Measurements from ENCODE around the gene TTC23.

The TTC23 gene

DNA sequence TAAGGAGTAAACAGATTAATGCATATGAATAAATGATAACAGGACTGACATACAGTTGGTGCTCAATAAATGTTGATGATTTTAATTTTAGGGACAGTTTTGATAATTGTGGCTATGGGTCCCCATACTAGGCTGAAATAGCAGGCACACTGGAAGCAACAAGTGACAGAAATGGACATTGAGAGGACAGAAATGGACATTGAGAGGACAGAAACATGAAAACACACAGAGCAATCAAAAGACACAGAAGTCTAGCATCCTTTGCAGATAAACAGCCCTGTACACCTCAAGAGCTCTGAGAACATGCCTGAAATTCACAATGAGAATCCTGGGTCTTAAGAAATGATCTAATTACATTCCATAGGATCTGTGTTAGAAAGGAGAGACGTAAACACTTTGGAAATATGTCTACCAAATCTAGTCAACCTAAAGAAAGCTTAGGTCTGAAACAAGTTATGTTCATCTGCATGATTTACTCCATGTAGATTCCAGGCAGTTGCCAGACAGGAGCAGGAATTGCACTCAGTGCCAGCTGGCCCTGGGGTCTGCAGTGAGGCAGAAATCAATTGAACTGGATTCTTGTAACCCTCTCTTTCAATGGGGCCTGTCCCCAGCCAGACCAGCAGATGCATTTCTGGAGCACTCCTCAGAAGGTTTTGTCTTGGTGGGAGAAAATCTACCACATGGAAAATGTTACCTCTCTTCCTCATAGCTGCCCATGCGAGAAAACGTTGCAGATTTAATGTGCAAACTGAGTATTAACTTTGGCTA lies 84.2 kb downstream of the TTC23 start:
- no peak for DNase-seq (ENCODE audit: low spot score)

DNA sequence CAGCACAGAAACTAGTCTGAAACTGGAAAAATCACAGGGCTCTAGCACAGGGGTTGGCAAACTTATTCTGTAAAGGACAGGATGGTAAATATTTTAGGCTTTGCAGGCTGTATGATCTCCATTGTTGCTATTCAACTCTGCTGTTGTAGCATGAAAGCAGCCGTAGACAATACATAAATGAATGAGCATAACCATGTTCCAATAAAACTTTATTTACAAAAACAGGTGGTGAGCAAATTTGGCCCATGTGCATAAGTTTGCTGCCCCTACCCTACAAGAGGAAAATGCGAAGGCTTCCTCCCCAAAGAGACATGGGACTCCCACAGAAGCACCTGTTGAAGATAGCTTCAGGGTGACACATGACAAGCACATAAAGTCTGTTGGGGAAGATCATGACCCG lies 85.3 kb downstream of the TTC23 start:
- no peak for DNase-seq (ENCODE audit: low spot score)

GRCh38 chr15:99163271-99164062 lies 85.9 kb downstream of the TTC23 start:
- DNase-seq (ENCODE audit: low spot score), result no peak

DNA sequence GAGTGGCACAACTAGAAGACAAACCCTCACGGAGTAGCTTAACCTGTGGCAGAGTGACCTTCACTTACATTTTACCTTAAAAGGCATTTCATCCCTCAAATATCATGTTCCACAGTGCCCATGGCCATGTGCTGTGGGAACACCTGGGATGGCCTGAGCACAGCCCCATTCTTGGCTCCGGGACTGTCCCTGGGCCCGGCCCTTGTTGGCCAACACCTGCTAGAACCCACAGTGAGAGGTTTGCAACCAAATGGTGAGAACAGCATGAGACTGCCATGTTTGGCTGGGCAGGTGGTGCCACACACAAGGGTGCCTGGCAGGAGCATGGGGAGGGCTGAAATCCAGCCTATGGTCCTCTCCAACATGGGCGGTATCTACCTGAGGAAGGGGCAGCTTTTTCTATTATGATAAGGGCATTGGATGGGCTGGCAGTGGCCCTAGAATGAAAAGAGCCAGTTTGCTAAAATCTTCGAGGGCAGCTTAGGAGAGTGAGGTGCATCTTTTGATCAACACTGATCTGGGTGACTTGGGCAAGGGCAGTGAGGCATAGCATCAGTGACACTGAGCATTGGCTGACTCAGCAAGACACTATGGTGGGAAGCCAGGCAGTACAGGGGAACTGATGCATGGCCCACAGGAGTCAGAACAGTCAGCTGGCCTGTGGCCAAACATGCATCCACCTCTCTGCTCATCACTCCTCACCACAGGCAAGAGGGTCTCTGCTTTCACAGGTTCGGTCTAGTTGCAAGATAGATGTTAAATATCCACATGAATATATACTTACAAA lies 90.6 kb downstream of the TTC23 start:
- DNase-seq (ENCODE audit: low spot score), result no peak

- no peak for DNase-seq (ENCODE audit: low spot score)
These were observed 91.9 kb downstream of the TTC23 start for GRCh38 chr15:99157456-99157855.

GRCh38 chr15:99155961-99156443 lies 93.4 kb downstream of the TTC23 start:
- DNase-seq (ENCODE audit: low spot score), result no peak

- DNase-seq (ENCODE audit: low spot score), result no peak
These were observed 95.1 kb downstream of the TTC23 start for GRCh38 chr15:99154271-99154670.

GRCh38 chr15:99153026-99153535 lies 96.3 kb downstream of the TTC23 start:
- no peak for DNase-seq (ENCODE audit: low spot score)

DNA sequence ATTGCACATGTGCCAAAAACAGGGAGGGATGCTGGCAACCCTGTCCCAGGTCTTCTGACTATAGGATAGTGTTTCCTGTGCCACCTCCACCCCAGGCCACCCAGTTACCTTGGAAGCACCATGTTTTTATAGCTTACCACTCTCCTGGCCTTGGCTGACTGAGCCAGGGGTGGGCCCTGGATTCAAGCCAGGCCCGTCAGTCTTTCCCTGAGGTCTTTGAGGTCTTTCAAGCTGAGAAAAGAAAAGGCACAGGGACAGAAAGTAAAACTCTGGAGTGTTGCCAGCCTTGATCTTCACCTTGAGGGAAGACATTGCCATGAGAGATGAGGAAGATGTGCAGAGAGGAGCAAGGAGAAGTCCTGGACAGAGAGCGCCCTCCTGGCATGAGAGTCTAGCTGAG lies 98.2 kb downstream of the TTC23 start:
- DNase-seq (ENCODE audit: low spot score), result no peak

DNA sequence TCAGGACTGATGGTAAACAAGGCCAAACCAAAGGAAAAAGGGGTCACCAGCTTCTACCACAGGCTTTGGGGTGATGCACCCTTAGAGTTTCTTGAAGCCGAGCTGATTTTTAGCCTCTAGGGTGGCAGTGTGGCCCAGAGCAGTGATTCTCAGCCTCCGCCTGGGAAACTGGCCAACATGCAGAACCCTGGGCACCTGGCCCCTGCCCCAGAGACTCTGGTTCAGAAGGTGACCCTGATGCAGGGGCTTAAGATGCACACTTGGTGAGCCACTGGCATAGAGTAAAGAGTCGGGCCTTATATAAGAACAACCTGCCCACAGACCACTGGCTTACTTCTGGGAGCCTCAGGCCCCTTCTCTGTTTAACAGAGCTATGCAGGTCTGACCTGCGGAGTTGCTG lies 100.0 kb downstream of the TTC23 start:
- no peak for DNase-seq (ENCODE audit: low spot score)

GRCh38 chr15:99148851-99149276 lies 100.5 kb downstream of the TTC23 start:
- DNase-seq (ENCODE audit: low spot score), result no peak

- no peak for DNase-seq (ENCODE audit: low spot score)
These were observed 102.7 kb downstream of the TTC23 start for GRCh38 chr15:99146661-99147060.

DNA sequence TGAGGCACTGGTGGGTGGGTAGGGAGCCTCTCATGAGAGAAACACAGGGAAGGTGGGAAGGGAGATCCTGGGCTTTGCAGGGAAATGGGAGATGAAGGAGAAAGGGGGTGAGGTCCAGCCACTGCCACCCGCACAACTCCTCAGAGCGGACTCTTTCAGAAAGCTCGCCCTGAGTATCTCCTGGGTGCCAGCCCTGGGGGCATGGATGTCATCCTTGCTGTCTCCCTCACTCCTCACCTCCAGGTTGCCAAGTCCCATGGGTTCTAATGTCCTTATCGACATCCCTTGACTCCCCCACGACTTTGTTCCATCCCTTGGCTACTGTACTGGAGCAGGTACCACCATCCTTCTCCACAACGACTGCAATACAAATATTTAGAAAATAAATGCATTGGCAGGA lies 103.6 kb downstream of the TTC23 start:
- no peak for DNase-seq (ENCODE audit: low spot score)

GRCh38 chr15:99145005-99145404 lies 104.4 kb downstream of the TTC23 start:
- no peak for DNase-seq (ENCODE audit: low spot score)

DNA sequence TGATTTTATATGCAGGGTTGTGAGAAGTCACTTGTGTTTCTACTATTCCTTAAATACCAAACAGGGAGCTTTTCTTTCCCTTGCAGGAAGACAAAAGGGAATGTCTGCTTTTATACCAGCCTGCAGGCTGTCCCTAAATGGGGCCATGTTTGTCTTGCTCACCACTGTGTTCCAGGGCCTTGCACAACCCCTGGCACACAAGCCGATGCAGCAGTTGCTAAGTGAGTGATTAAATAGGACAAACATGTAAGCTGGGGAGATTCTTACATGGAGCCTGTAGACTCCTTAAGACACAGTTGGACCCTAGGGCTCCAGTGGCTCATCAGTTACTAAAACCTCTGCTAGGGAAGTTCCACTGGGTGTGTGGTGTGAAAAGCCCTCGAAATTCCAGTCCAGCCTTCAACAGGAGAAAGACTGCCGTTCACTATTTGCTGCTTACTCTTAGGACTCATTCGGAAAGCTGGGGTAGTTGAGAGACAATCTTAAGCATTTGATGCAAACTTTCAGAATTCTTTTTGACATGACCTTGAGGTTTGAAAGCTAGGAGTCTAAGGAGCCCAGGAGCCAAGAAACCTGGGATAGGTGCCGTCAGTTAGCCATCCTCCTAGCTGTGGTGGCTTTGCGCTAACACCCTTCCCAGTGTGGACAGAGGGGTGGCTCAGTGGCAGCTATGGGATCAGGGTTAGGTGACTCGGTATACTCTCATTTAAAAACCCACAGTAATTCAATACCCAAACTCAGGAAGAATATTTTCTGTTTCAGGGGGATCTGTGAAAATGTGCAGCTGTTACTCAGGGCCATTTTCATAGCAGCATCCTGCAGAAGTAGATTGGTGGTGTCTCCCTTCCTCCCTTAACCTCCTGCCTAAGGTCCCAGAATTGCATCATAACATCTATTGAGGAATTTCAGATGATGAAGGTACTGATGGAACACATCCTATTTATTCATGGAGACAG lies 105.4 kb downstream of the TTC23 start:
- DNase-seq (ENCODE audit: low spot score), result no peak

DNA sequence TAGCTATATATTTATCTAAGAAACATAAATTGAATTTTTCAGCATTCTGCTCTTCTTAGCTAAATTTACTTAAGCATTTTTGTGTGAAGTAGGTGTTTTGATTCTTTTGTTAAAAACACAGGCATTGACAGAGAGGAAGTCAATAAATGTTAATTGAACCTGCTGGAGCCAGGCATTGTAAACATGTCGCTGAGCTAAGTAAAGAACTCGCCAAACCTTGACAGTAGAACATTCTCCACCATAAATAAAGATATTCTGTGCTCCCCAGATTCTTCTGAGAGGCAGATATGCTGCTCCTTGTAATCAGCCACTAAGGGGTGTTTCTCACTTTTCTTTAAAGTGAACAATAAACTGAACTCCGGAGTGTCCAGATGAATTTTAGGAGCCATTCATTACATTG lies 106.1 kb downstream of the TTC23 start:
- no peak for DNase-seq (ENCODE audit: low spot score)

DNA sequence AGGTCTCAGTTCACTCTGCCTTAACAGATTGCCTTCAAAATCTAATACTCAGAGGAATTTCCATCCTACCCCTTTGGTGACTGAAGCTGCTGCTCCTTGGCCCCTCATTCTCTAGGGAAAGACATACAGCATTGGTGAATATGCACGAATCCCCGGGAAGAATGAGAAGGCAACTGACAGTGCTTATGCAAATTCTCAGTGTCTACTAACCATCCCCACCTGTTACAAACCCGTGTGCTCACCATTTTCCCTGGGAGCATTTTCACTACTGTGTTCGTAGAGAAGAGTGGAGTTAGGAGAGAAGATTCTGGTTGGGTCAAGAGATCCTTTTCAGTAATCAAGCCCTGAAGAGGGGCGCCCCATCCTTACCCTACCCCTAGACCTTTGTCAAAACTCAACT lies 106.8 kb downstream of the TTC23 start:
- no peak for DNase-seq (ENCODE audit: low spot score)

DNA sequence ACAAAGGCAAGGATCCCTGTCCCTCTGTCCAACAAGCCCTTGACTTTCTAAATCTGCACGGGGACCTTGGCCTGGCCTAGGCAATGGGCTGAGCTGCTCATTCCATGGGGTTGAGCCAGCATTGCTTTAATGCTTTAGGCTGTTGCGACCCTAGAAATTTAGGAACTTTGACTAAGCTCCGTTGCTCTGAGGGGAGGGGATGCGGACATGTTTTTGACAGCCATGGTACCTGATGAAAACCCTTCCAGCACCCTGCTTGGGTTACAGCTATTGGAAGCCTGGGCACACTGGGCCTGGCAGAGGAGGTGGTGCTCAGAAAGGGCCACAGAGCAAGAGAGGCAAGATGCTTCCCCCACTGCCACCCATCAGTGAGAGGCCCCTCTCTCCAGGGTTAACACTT lies 107.4 kb downstream of the TTC23 start:
- no peak for DNase-seq (ENCODE audit: low spot score)

DNA sequence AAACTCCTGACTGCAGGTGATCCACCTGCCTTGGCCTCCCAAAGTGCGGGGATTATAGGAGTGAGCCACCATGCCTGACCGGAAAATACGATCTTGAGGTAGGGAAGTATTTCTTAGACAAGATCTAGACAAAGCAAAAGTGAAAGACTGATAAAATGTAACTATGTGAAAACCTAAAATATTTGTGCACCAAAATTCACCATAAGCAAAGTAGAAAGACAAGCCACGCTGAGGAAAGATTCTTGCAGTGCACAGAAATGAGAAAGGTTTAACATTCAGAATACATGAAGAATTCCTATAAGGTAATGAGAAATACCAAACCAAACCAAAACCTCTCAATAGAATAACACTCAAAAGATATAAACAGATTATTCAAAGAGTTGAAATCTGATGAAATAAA lies 108.8 kb downstream of the TTC23 start:
- no peak for DNase-seq (ENCODE audit: low spot score)

- DNase-seq (ENCODE audit: low spot score), result no peak
These were observed 110.1 kb downstream of the TTC23 start for GRCh38 chr15:99139276-99139675.

- no peak for DNase-seq (ENCODE audit: low spot score)
These were observed 110.8 kb downstream of the TTC23 start for GRCh38 chr15:99138491-99138982.
